Stimulated activated CD4-positive, alpha-beta T cell treated with anti-CD3 and anti-CD28 coated beads, Interleukin-1b, Interleukin-23, amount 100 ng/mL, for 48 hours (primary cell): ENCODE measurements around the gene LBHD2.

Experiments used
- DNase-seq: peaks from one replicate; pipeline ENCODE4 v3.0.0-alpha.2; 2020

LBHD2 gene

DNA sequence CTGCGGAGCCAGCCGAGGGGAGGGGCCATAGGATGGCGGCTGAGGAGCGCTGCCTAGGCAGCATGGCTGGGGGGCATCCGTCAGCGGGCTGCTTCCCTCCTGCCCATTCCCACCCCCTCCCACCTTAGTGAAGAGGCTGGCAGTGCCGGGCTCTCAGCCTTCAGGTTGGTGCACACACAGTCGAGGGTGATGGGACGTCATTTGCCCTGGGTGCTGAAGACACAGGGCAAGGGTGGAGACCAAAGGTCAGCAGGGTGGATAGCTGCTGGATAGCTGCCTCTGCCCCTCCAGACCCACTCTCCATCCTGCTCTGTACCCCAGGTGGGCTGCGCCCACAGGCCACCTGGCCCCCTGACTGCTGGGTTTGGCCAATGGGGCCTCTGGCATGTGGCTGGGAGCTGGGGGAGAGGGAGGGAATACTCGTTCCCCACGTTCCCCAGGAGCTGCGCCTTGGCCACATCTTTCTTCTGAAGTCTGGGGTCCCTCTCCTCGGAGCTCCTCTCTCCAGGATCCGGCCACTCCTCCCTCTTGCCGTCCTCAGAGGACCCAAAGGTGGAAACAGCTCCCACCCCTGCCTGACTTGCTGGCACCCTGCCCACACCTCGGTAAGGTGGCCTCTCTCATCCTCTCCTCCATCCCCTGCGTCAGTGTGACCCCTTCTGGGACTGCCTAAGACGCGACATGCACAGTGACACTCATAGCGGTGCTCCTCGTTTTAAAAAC is 15.5 kb upstream of the LBHD2 start:
- DNase-seq, result no peak

DNA sequence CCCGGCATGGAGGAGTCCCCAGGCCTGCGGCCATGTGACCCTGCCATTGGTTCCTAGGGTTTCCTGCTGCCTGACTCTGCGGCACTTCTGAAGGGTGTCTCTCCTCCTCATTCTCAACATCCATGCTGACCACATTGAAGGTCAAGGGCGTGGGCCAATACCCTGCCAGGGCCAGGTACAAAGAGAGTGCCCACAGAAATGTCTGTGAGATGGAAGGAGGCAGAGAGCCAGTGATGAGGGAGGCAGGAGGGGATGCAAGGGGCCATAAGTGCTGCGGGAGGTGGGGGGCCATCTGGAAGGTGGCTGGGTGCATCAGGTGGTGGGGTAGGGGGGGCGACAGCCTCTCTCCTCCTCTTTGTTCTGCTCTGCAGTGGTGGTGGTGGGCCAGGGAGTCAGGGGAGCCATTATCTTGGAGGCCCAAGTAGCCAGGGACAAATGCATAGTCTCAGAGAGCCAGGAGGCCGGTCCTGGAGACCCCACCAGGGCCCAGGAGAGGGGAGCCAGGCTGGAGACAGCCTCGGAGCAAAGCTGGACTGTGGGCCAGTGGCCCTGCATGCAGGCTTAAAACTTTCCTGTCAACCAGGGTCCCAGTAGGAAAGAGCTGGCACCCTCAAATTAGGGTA is 13.6 kb upstream of the LBHD2 start:
- no peak for DNase-seq

DNA sequence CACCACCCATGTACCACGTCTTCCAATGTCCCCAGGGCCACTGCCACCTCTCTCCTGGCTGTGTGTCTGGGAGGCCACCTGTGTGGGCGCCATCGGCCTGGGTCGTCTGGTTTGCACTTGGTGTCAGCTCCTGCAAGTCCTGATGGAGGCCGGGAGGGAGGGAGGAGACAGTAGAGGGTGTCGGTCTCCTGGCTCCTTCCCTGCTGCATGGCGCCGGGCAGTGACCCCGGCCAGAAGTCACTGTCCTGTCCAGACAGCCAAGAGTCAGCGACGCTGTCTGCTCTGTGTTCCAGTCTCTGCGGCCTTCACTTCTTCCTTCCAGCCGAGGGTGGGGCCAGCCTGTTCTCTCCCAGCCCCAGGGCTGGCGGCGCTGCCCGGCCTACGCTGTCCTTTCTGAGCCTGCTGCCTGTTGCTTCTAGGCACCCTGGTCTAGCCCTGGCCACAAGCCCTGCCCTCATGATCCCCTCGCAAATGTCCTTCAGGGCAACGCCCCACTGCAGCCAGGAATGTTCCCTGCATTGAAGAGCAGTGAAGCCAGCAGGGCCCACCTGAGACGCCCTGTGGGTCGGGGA is 13.0 kb upstream of the LBHD2 start:
- no peak for DNase-seq

DNA sequence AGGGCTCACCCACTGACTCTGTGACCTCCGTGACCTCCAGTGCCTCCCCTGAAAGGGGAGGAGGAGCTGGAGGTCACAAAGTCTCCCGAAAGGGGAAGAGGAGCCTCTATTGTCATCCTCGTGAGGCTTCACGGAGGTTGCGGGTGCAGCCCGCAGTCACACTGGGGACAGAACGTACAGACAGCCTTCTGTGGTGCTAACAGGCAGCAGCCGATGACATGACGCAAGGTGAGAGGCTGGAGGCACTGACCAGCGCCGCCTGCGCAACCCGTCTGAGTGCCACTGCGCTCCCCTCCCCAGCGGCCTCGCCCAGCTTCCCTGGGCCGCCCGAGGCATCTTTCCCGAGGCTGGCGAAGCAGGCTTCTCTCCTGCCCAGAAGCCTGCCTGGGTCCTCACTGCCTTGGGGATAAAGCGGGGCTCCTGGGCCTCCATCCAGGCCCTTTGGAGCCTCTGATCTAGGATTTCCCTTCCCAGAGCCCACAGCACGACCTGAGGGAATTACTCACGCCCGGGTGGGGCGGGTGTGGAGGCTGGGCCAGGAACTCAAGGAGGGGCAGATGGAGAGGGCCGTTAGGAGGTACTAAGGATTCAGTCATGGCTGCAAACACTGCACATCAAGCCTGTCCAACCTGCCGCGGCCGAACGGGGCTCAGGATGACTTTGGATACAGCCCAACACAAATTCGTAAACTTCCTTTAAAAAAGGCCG is 12.3 kb upstream of the LBHD2 start:
- no peak for DNase-seq

DNA sequence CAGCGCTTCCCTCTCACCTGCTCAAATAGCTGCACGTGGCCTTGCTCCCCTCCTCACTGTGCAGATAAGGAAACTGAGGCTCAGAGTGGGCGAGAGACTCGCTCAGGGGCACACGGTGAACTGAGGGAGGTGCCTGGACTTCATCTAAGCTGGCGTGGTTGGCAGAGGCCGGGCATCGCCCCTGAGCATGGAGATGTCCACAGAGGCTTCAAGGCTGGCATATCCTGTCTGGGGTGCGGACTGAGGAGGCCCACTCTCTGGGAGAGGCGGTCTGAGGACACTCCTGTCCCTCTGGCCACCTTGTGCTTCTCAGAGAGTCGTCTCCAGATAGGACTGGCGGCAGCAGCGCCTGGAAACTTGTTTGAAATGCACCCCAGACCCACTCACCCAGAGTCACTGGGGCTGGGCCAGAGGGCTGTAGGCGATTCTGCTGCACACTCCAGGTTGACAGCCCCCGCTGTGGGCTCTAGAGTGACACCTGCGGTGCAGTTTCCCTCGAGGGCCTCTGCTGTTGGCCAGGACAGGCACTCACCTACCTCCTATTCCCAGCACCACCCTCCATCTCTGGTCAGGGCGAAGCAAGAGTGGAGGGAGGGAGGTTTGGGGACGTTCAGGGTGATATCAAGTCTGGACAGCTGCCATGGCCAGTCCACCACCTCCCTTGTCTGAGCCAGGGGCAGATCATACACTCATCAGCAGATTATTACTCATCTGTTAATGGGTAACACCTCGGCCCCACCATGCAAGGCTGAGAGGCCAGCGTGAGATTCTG is 11.2 kb upstream of the LBHD2 start:
- no peak for DNase-seq

DNA sequence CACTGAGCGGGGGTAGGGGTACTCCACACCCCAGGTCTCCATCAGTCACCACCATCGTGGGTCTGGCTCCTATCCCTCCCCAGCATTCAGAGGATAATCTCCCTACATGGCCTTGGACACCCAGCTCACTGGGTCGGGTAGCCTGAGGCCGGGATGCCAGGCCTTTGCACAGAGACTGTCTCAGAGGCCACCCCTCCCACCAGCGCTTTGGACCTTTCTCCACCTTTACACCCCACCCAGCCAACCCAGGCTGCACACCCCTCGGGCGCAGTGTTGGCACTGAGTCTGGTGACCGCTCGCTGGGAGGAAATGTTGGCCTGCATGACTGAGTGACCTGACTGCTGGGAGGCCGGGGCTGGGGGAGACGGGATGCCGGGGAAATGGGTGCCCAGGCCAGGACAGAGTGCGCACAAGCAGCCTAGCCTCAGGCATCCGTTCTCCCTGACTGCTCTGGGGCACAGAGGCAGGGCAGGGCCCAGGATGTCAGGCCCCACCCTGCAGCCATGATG is 10.6 kb upstream of the LBHD2 start:
- no peak for DNase-seq

DNA sequence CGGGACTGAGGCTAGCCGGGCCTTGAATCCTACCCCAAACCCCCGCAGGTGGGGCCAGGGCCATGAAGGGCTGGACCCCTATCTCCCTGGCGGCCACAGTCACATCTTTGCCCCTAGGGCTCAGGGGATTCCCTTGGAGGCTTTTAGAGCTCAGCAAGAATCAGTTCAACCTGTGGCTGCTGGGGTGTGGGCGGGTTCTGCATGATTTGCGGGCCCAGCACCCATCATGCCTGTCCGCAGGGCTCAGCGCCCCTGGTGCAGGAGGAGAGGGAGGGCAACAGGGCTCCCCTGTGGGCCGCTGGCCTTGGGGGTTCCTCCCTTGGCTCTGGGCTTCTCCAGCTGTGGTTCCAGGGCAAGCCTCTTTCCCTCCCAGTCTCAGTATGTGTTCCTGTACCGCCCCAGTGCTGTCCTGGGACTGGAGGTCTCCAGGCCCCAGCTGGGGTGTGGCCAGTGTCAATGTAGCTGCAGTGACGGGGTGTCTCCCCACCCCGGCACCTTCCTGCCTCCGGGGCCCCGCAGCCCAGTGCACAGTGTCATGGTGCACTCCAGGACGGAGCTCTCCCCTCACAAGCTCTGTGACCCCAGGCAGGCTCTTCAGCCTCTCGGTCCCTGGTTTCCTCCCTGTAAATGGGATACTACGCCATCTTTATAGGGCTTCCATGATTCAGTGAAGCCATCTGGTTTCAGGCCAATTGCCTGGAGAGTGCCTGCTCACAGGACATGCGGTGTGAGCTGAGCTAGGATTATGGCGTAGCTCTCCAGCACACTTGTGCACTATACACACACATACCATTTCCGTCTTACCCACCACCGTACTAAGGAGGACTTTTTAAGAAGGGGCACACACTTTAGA is 9.9 kb upstream of the LBHD2 start:
- DNase-seq, result no peak

DNA sequence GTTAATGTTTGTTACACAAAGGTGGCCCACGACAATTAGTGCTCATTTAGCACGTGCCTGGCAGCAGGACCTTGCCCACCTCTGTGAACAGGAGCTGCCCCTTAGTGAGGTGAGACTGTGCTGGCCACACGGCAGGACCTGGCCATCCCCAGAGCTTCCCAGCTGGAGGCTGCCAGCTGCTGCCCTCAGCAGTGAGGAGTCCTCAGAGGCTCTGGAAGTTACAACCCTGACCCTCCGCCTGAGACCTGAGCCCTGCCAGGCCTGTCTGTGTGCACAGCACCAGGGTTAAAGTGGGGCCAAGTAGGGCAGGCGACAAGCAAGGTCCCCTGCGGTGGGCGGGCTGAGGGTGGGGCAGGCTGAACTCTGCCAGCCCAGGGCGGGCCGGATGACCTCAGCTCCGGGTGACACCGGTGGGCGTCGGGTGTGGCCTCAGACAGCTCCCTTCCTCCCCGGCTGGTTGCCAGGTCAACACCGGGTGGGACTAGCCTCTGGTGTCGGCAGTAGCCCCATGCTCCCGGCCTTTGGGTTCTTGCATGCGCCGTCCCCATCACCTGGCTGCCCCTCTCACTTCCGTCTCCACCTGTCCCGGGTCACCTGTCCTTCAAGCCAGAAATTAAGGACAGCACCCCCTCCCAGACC is 9.2 kb upstream of the LBHD2 start:
- no peak for DNase-seq

DNA sequence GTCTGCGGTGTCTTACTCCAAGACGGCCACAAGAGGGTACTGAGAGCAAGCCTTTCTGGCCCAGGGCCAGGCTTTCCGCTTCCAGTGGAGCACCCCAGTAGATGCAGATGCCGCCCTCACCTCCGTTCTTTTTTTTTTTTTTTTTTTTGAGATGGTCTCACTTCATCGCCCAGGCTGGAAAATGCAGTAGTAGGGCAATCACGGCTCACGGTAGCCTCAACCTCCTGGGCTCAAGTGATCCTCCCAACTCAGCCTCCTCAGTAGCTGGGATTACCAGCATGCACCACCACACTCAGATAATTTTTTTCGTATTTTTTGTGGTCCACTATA is 5.6 kb upstream of the LBHD2 start:
- DNase-seq, result peak; percentile 78

DNA sequence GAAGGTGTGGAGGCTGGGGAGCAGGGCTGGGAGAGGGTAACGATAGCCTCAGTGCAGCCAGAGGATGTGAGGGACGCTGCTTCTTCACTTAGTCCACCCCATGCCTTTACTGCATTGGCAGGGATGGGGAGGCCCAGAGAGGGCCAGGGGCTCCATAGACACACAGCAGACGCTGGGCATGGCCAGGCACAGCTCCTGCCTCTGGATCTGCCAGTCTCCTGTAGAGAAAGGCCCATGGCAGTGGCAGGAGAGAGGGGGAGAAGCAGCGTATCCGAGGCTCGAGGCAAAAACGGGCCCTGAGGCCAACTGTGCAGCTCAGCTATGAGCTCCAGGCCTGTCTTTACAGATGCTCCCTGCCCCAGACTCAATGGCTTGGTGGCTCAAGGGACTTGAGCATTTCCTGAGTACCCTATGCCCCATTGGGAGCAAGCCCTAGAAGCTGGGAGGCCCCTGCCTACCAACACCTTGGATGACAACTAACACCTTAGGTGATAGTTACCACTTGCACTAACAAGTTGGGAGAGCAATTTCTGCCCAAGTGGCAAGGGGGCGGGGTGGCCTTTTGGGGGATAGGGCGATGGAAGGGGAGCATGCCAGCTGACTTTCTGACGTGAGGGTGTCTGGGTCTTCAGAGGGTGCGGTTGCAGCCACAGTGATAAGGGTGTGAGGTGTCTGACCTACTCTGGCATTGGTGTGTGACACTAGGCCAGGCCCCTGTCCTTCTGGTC is 5.0 kb upstream of the LBHD2 start:
- no peak for DNase-seq

DNA sequence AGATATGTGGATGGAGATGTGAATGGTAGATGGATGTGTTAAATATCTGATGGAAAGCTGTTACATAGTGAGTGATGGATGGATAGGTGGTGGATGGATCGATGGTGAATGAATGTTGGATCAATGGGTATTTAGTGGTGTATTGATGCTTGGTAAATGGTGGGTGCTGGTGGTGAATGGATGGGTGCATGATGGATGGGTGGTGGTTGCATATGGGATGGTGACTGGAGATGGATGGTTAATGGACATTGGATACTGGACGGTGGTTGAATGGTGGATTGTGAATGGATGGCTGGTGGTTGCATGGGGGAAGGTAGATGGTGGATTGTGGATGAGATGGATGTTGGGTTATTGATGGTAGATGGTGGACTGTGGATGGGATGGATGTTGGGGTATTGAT is 2.1 kb upstream of the LBHD2 start:
- no peak for DNase-seq

DNA sequence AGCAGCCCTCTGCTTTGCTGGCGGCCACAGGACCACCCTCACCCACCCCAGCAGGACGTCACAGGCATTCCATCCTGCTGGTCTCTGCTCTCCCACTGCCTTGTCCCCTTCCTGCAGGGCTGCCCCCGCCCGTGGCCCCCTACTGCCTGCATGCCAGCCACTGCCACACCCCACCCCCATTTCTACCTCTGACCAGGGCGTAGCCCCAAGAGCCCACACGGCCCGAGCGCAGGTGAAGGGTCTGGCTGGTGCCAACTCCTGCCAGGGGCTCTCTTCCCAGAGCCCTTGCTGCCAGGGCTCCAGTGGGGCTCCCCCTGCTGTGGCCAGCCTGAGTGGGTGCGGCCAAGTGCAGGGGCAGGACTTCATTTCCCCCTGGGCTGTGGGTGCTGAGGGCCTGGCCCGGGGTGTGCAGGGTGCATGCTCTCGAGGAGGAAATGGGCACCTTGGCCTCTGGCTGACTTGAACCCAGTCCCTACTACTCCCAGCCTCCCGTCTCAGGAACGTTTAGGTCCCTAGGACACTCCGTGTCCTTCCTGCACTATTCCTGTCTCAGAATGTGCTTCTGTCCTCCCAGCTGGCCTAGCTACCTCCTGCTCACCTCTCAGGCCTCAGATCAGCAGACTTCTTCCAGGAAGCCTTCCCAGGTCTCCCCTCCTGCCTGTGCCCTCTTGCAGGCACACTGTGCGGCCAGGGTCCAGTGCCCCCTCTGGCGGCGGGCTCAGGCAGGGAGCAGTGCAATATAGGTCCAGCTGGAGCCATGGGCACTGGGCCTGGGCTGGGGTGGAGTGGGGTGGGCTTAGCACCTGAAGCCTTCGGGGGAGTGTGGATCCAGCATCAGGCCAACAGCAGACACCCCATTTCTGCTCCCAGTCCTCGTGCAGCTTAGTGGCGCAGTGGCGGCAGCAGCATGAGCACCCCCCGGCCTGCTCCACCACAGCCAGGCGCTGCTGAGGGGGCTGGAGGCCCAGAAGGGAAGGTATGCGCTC is 1.4 kb downstream of the LBHD2 start:
- DNase-seq, result no peak

DNA sequence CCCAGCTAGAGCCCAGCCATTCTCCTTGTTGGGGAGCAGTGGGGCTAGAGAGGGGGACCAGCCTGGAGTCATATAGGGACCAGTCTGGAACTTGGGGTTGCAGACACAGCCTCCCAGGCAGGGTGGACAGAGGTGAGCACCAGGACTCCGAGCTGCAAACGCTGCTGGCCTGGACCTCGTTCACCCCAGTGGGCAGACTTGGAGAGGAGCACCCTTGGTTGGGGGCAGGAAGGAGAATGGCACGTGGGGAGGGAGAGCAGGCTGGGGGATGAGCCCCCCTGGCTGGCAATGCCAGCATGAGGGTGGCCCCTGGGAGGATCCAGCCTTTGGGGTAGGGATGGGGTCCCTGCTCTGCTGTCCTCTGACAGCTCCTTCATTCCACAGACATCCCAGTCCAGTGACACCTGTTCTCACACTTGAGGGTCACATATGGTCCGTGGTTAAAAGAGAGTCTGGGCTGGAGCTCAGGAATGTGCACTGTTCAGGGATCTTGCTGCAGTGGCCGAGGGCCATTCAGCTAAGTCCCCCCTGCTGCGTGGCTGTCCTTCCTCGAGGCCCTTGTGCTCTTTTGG is 2.8 kb downstream of the LBHD2 start:
- no peak for DNase-seq

DNA sequence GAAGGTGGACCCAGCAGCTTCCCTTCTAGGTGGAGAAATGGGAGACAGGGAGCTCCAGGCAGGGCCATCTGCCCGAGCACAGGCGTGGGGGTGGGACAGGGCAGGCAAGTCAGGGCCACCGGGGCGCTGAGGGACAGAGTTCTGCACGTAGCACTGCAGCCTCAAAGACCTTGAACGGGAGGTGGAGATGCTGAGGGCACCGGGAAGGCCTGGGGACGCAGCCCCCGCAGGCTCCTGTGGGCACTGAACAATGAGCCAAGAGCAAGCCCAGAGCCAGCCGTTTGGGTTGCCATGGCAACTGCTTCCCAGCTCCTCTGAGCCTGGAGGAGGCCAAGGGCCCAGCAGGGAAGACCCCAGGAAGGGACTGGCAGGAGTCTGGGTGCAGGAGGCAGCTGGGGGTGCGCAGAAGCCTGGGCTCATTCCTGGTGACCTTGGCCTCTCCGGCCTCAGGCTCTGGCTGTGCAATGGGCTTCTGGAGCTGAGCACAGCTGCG is 3.4 kb downstream of the LBHD2 start:
- no peak for DNase-seq

DNA sequence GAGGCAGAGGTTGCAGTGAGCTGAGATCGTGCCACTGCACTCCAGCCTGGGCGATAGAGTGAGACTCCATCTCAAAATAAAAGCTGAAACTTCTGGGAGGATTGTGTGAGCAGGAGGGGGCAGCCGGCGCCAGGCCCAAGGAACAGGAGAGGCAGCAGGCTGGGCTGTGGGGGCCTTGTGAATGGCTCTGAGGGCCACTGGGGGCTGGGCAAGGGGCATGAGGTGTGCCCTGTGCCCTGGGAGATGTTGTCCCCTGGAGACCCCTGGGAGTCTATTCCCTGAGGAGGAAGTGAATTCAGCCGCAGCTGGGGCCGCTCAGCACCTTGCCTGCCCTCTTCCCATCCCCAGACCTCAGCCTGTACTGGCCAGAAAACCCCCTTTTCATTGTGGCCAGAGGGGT is 4.9 kb downstream of the LBHD2 start:
- no peak for DNase-seq

DNA sequence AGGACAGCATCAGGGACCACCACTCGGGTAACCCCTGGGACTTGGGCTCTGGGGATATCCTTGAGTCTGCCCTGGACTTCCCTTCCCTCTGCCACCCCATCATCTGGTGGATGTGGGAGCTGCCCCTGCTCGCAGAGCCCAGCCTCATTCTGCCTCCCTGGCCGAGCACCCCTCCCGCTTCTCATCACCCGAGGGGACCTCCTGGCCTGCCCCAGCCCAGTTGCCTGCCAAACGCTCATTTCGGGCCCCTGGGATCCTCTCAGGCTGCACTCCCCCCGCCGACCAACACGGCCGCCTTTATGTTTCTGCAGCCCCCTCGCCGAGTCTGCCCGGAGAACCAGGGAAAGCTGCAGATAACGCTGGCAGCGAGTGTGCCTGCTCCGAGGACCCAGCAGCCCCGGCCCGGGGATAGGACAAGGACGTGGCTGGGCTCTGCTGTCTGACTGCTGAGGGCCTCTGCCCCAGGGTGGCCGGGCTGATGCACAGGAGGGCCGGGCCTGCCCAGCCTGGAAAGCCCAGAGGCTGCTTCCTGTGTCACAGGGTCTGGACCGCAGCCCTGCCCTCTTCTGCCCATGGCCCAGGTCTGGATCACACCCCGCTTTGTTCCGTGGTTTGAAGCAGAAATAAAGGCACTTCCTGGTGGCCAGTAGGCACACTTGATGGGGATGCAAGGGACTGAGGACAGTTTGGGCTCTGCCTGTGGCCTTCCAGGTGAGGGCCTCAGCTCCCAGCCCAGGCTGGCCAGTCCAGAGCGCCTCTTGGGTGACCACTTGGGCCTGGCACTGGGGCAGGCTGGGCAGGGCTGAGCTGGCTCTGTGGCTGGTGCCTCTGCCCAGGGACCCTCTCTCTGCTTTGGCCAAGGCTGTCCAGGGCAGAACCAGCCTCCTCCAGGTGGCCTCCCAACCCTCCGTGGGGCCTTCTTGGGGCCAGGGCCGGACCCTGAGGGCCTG is 5.7 kb downstream of the LBHD2 start:
- DNase-seq, result no peak

DNA sequence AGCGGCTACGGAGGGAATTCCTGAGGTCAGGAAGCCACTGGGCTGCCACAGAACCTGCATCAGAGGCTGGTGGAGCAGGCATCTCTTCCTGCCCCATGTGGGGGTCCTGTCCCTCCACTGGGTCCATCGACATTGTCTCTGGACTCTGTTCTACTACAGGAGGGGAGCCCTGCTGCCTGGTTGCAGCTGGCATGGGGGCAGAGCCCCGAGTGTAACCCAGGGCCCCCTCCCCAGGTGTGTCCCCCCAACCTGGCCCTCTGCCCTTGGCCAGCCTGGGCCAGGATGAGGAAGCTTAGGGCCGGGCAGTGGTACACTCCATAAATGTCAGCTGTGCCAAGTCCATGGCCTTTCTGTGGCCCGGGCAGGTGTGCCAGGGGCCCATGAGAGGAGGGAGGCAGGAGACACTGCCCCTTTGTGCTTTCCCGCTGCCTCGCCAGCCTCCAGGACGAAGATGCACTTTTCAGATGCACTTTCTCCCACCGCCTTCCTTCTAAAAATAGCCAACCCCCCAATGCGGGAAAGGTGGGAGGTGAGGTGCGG is 6.5 kb downstream of the LBHD2 start:
- no peak for DNase-seq
